Stimulated activated CD4-positive, alpha-beta T cell treated with anti-CD3 and anti-CD28 coated beads, Interleukin-1b, Interleukin-23, amount 100 ng/mL, for 24 hours (primary cell): Measurements from ENCODE around the gene PORCN.

ENCODE experiments used
- DNase-seq, 4 experiments: peaks; one replicate each; pipeline ENCODE4 v3.0.0-alpha.2; 2020; ENCODE audit warnings: low read depth in 4 of 4, low spot score in 1 of 4

Gene PORCN

DNA sequence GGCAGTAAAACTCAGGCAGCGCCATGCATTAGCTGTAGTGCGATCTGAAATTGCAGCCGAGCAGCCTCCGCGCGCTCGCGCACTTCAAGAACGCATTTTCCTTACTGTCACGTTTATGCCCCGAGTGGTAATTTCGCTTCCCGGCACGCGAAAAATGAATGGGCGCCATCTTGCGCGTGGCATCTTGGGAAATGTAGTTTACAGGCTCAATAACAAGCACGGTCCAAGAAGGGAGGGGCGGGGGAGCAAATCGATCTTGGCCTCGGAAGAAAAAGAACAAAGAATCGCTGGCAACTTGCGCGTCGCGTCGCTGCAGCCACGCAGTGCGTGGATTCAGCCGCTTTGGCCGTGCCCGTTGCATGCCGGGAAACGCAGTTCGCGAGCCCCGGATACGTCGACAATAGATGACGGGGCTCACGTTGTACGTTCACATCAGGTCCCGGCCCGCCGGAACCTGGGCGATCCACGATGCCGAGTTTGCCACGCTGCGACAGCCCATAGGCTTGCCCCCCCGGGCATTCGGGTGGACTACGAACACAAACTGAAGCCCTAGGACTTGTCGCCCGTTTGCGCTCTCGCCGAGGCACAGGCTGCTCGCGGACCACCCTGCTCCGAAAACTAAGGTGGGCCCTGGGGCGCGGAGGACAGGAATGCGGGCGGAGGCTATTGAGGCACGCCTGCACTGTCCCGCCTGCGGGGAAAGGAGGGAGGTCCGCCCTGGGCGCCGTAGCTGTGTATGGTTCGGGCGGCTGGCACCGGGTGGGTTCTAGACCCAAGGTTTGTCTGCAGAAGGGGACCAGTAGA, 32.8 kb upstream of the PORCN start, which contains the start of gene FTSJ1:
Gene FTSJ1 (plus strand): TSS at position 426 of the 804 bp plus-strand sequence. CDS start 1,849 bp downstream, outside the sequence.
- peak; percentile 54 to 75 (median 68) for DNase-seq

DNA sequence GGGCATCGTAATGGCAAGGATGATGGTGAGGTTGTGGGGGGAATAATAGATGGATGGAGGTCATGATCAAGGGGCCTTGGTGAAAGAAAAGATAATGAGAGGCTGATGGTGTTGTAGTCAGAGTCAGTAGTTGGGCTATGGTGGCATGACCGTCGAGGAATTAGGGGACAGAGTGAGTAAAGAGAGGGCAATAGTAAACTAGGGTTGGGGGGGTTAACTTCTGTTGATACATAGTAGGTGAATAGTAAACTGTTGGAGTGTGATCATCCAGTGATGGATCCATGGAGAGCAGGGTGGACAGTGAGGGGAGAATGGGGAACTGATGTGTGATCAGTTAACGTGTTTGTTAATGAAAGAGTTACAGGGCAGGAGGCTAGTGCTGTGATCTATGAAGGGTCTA, 31.9 kb upstream of the PORCN start:
- DNase-seq, result no peak

DNA sequence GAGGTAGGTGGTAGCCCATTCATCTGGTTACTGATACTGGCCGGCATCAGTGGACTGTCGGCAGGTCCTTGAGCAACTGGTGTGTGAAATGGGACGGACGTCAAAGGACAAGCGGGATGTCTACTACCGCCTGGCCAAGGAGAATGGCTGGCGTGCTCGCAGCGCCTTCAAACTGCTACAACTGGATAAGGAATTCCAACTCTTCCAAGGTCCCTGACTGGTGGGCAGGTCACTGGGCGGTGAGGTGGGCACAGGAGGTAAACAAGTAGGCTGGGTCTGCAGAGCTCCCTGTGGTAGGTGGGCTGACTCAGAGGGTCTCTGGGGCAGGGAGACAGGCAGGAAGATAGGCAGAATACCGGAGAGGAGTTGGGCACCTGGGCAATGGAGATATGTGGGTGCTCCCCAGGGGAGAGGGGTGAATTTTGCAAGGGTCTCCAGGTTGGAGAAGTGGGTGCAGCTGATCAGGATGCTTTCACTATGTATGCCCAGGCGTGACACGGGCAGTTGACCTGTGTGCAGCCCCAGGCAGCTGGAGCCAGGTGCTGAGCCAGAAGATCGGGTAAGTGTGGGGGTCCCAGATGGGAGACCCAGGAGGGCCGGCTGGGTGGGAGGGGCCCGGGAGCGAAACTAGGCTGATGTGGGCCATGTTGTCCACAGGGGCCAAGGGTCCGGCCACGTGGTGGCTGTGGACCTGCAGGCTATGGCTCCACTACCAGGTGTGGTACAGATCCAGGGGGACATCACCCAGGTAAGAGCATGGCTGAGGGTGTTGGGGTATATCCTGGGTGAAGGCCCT, 30.6 kb upstream of the PORCN start:
- DNase-seq, result no peak

DNA sequence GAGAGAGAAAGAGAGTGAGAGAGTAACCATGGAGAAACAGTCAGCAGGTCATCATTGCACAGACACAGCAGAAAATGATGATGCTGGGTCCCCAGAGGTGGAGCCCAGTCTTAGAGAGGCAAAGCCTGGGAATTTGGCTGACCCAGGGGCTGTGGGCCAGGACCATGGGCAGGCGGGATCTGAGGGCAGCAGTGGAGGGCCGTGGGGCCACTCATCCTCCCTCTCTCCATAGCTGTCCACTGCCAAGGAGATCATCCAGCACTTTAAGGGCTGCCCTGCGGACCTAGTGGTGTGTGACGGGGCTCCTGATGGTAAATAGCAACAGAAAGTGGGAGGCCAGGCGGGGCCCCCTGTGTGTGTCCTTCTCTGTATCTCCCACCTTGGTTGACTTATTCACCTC, 30.0 kb upstream of the PORCN start:
- DNase-seq, result no peak

DNA sequence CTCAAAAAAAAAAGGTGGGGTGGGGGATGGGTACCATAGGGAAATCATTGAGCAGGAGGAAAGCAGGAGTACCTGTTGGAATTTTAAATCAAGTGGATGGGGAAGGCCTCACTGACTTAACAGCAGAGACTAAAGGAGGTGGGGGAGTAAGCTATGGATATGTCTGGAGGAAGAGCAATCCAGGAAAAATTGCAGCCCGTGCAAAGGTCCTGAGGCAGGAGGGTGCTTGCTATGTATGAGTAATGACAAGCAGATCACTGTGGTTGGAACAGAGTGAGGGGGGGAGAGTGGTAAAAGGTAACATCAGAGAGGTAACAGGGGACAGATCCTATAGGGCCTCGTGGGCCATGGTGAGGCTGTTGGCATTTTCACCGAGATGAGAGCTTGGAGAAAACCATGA, 28.6 kb upstream of the PORCN start:
- no peak for DNase-seq

DNA sequence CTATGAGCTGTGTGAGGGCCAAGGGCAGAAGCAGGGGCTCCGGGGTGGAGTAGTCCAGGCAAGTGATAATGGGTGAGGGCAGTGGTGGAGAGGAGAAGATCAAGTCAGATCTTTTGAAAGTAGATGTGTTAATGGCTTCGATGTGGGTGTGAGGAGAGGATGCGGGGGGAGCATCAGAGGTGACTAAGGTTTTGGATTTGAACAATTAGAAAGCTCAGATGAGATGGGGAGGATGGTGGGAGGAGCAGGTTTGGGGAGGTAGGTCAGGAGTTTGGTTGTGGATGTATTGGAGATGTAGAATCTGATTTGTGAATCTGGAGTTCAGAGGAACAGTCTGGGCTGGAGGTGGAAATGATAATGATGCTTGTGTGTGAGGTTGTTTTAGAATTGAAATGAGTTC, 28.2 kb upstream of the PORCN start:
- DNase-seq, result no peak

DNA sequence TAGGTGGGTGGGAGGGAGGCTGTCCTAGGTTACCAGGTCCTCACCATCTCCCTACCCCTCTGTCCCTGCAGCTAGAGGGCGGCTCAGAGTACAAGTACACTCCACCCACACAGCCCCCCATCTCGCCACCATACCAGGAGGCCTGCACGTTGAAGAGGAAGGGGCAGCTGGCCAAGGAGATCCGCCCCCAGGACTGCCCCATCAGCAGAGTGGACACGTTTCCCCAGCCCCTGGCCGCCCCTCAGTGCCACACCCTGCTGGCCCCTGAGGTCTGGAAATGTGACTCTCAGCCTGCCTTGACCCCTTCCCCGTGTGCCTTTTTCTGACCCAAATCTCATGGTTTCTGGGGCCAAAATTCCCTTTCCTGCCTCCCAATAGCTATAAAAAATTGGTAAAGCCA, 26.3 kb upstream of the PORCN start:
- DNase-seq, result no peak

DNA sequence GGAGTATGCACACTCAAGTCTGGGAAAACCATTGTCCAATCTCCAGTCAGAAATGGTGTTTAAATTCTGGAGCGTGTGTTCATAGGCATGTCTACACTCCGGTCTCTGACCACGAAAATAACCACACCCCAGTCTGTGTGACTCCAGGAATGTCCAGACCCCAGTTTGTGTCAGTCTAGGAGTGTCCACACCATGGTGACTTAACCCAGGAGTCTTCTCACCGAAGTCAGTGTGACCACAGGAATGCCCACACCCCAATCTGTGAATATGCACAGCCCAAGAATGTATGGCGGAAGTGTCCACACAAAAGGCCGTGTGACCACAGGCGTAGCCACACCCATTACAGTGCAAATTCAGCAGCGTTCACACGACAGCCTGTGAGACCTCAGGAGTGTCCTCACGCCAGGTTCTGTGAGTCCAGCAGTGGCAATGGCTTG, 21.4 kb upstream of the PORCN start:
- no peak for DNase-seq

DNA sequence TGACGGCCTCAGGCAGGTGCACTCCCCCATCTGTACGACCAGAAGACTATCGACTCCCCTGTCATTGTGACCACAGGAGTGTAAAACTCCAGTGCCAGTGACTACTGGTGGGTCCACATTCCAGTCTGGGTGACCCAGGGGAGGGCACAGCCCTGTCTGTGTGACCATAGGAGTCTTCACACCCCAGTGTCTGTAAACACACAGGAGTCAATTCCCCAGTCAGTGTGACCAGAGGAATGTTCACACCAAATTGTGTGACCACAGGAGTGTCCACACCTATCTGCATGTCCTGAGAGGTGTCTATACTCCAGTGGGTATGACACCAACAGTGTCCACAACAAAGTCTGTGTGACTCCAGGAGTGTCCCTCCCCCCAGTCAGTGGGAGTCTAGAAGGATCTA, 20.8 kb upstream of the PORCN start:
- no peak for DNase-seq

DNA sequence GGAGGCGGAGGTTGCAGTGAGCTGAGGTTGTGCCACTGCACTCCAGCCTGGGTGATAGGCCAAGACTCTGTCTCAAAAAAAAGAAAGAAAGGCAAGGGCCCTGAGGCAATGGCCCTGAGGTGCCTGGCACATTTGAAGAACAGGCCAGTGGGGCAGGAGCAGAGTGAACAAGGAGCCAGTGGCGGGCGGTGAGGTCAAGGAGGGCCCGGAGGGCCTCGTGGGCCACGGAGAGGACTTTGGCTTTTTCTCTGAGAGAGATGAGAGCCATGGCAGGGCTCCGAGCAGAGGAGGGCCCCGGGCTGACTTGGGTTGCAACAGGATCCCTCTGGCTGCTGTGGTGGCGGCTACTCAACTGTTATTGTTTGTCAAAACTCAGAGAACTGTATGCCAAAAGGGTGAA, 19.5 kb upstream of the PORCN start:
- DNase-seq, result no peak

DNA sequence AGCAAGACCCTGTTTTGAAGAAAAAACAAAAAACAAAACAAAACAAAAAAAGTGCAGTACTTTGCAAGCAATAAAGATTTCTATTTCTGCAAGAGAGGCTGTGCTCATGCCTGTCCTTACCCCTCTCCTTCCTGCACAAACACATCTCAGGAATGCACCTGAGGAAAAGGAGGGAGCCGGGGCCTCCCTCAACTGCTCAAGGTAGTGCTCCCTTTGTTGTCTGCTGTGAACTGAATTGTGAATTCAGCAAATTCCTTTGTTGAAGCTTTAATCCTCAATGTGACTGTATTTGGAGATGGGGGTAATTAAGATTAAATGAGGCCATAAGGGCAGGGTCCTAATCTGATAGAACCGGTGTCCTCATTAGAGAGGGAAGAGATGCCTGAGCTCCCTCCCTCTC, 18.9 kb upstream of the PORCN start:
- no peak for DNase-seq

DNA sequence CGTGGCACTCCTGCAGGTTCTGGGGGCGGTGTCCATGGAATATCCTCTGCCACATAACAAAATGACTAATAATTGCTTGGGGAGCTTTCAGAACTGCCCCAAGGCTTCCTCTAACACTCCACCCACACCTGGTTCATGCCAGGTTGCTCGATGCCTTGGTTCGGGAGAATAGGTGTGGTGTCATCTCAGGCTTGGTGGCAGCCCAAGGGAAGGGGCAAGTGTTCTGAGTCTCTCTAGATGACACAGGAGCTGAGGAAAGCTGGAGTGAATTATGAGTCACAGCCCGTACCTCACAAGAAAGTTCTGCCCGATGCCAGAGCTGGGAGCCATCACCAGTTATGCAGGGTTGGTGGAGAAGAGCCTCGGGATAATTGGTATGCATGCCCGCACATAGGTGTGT, 18.1 kb upstream of the PORCN start:
- no peak for DNase-seq

DNA sequence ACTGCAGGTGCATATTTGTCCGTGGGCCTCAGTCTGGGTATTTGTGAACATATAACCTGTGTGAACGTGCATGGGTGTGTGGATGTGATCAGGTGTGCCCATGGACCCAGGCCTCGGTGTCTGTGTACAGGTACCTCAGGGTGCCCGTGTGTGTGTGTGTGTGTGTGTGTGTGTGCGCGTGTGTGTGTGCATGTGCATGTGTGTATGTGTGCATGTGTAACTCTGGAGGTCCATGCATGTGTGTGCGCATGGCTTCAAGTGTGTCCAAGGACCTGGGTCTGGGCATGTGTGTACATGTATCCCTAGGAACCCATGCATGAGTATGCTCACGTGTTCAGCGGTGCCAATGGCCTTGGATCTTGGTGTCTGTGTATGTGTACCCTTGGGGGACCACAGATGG, 17.0 kb upstream of the PORCN start:
- no peak for DNase-seq

DNA sequence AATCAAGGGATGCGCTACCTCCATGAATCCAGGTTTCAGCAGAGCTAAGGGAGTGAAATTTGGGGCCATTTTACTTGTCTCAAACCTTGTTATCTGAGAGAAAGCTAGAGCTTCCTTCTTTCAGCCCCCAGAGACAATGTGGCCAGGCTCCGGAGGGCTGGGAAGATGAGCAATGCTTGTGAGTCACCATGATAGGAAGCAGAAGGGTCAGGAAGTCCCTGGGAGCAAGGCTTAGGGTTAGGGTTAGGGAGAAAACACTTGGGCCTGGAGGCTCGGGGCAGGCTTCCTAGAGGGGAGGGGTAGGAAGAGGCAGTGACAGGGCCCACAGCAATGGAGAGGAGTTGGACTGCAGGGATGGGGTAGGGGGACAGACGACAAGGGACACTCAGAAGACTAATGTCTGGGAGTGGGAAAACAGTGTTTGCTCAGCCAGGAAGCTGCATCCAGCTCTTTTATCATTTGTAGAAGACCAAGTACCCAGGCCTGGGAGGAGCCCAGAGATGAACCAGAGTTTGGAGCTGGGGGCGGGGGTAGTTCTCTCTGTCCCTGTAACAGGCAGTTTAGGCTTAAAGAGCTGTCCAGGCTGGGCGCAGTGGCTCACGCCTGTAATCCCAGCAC, 16.4 kb upstream of the PORCN start:
- DNase-seq, result no peak

DNA sequence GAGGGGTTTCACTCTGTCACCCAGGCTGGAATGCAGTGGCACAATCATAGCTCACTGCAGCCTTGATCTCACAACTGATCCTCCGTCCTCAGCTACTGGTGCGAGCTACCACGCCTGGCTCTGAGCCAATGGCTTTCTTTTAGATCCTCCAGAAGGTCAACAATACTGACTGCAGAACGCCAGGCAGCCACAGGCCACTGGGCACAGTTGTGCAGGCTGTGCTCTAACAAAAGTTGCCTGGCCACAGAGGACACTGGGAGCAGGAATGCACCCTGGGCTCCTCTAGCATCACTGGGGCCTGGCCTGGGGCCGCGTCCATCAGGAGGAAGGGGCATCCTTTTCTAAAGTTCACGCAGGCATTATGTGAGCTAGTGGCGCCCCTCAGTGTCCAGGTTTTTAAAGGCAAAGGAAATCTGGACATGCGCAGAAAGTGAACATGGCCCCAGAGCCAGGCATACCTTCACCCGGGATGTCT, 14.9 kb upstream of the PORCN start:
- DNase-seq, result no peak

DNA sequence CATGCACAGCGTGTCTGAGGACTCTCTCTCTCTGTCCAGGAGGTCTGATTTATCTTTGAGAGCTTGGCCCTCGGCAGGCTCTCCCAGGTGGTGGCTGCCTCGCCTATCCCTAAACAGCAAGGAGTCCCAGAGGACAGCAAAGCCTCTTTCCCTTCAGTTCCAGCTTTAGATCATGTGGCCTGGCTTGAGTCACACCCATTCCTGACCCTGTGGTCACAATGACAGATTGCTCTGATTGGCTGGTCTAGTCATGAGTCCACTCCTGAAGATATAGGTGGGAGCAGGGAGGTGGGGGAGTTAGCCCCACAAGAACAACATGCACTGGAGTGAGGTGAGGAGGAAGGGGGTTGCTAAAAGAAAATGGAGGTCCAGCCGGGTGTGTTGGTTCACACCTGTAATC, 12.1 kb upstream of the PORCN start:
- DNase-seq, result no peak

DNA sequence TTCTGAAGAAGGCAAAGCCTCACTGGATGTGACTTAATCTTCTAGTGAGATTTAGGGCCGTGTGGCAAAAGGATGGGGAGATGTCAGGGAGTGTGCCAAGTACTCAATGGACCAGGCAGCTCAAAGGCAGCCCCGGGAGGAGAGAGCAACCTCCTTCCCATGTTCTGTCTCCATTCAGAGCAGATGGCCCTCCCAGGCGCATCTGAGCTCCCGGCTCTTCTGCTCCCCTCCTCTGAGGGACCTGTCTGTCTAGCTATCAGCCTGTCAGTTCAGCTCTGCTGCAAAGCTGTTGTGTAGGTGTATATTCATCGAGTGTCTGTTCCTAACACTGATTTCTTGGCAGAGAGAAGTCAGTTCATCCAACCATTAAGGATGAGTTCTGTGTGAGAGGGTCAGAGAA, 10.9 kb upstream of the PORCN start:
- no peak for DNase-seq

DNA sequence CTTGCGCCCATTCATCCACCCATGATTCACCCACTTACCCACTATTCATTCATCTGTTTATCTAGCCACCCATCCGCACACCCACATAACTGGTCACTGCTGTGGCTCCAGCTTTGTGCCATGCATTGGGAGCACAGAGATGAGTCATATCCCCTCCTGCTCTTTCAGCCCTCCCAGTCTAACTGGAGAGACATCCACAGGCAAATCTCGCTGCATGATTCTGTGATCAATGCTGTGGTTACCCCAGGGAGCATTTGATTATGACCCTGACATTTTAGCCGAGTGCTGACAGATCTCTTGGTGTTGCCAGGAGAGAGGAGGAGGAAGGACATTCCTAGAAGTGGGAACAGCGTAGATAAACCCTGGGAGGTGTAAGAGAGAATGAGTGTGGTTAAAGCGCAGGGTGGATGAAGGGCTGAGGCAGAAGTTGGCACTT, 10.4 kb upstream of the PORCN start:
- no peak for DNase-seq

DNA sequence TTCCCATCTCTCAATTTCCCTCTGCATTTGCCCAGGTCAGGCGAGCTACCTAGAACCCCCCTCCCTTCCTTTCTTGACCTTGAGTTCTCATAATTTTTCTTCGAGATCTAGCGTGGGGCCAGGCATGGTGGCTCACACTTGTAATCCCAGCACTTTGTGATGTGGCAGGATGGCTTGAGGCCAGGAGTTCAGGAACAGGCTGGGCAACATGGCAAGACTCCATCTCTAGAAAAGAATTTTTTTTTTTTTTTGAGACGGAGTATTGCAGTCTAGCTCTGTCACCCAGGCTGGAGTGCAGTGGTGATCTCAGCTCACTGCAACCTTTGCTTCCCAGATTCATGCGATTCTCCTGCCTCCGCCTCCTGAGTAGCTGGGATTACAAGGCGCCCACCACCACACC, 4.5 kb upstream of the PORCN start:
- DNase-seq, result no peak

DNA sequence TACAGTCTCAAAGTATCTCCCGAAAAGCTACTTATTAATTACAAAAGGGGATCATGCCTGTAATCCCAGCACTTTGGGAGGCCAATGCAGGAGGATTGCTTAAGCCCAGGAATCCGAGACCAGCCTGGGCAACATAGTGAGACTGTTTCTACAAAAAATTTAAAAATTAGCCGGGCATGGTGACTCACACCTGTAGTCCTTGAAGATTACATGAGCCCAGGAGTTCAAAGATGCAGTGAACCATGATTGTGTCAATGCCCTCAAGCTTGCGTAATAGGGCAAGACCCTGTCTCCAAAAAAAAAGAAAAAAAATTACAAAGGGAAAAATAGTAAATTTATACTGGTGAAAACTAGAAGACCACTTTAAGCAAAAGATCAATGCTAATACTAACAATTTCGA, 3.3 kb upstream of the PORCN start:
- DNase-seq, result no peak

DNA sequence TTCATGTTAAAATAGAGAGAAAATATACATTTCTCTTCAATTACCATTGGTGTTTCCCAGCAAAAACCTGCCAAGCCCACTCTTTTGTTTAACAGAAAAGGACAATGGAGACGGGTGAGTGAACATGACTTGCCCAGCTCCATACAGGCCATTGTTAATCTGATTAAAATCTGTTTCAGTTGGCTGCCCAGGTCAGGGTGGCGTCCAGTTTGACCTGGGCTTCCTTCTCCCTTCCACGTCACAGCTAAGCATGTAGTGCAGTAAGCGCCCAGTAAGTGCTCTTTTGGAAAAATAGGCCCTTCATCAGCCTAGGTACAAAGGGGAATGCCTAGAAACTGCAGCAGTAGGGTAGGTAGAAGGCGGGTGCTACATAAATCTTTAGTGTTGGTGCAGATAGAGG, 1.5 kb upstream of the PORCN start:
- DNase-seq, result no peak

DNA sequence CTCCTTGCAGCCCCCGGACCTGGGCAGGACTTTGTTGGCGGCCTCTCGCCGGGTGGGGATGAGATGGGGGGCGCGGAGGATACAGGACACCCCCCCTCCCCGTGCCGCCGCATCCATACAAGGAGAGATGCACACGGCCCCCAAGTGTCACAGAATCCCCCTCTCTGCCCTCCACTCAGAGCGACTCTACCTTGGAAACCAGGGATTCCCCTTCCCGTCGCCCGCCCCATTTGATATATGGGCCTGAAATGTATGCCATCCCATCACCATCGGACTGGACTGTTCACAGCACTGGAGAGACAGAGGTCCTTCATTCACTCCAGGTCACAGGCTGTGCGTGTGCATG, 426 bp downstream of the PORCN start:
- DNase-seq, result no peak
